Measurements from ENCODE around the gene ERCC1. TPM values are rescaled to one million over a fixed set of nuclear protein-coding genes. Genes with fewer than 3 reads are reported as not detected.

ERCC1 gene
- total RNA-seq, 1 experiment from 2014 or later = 121 TPM

DNA sequence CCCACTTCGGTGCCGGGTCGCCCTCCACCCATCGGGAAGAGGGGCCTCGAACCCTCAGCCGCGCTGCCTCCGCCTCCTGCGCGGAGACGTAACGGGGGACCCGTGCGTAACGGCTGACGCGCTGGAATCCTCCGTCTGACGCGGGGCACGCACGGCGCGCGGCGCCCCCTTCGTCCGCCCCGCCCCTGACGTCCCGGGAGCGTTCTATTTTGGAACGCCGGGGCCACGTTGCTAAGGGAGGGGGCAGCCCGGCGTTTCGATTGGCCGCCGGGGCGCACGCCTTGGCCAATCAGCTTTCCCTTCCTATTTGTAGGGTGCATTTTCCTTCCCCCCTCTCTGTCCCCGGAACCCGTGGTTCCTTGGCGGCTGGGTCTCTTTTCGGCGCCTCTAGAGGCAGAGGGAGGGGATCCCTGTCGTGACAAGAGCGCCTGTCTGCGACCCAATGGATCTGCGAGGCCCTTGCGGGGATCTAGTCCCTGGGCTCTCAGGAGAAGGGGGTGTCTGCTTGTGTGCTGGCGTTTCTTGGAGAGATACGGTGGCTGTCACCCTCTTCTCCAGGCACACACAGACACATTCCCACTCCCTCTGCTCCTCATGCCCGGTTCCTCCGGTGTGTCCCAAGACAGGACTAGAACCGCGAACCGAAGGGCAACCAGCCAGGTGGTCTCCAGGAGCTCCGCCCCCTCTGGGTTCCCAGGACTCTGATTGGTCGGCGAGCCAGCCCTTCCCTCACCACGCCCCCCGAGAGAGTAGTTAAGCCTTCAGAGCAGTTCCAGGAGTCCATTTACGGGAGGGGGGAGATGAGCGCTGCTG lies 45.6 kb upstream of the ERCC1 start:
- no peaks in the 10 kb centered on the region for H4K20me1 ChIP-seq (ENCODE audit: insufficient read depth, low read depth, low read length)
- H3K9ac ChIP-seq (ENCODE audit: low read length) = peak overlapping the region; percentile 87
- no peaks in the 10 kb centered on the region for H3K9me3 ChIP-seq (ENCODE audit: low read length)
- H3K27ac ChIP-seq (ENCODE audit: low read length) = peak overlapping the region; percentile 83
- H3K36me3 ChIP-seq (ENCODE audit: insufficient read depth, low read length) = no peaks in the 10 kb centered on the region
- peaks cover 25% of the 10 kb centered on the region for H3K4me1 ChIP-seq (ENCODE audit: low read length)
- peak overlapping the region; percentile 88 for H3K4me3 ChIP-seq (ENCODE audit: low read length)
- peak; percentile 99 for DNase-seq
- H3K9me2 ChIP-seq (replicated peaks; ENCODE audit: insufficient read depth, low read length) = no peaks in the 10 kb centered on the region
- H3K79me2 ChIP-seq (ENCODE audit: low read length) = 0 out of 2 replicates have a peak, but pooled peaks cover 7% of the 10 kb centered on the region
- no peak overlapping the region; the same call in 1 of the 2 replicates for H2AFZ ChIP-seq (ENCODE audit: low read length)
- H3K4me2 ChIP-seq (ENCODE audit: low read depth, low read length, poor library complexity, severe bottlenecking) = peak overlapping the region; percentile 88
- H3K27me3 ChIP-seq (ENCODE audit: low read length) = no peaks in the 10 kb centered on the region

DNA sequence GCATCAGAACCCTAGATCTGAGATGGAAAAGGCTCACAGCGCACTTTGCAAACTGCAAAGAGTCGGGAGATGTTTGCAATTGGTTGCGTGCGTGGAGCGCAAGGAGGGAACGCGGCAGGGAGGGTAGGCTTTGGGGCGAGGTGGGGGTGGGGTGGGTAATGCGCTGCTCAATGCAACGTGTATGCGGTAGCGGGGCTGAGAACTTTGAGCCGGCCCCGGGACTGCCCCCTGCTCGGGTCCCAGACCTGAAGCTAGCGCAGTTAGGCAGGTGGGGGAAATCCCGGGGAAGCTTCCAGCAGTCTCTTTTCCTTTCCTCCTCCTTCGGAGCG lies 45.0 kb upstream of the ERCC1 start:
- Histone ChIP-seq H3K9me3 (ENCODE audit: low read length) (no peaks in the 10 kb centered on the region), H3K27ac (ENCODE audit: low read length) (peak overlapping the region; percentile 77), H3K9ac (ENCODE audit: low read length) (peak overlapping the region; percentile 82), H3K4me2 (ENCODE audit: low read depth, low read length, poor library complexity, severe bottlenecking) (peak overlapping the region; percentile 88), H3K27me3 (ENCODE audit: low read length) (no peaks in the 10 kb centered on the region), H3K4me1 (ENCODE audit: low read length) (peaks cover 25% of the 10 kb centered on the region), H4K20me1 (ENCODE audit: insufficient read depth, low read depth, low read length) (no peaks in the 10 kb centered on the region), H2AFZ (ENCODE audit: low read length) (no peak overlapping the region), H3K36me3 (ENCODE audit: insufficient read depth, low read length) (no peaks in the 10 kb centered on the region), H3K4me3 (ENCODE audit: low read length) (peak overlapping the region; percentile 88), H3K9me2 (replicated peaks; ENCODE audit: insufficient read depth, low read length) (no peaks in the 10 kb centered on the region), H3K79me2 (ENCODE audit: low read length) (0 out of 2 replicates have a peak, but pooled peaks cover 7% of the 10 kb centered on the region)
- DNase-seq = peak; percentile 90

- no peaks in the 10 kb centered on the region for H3K27me3 ChIP-seq (ENCODE audit: low read length)
- H3K4me3 ChIP-seq (ENCODE audit: low read length) = peak overlapping the region; percentile 88
- H2AFZ ChIP-seq (ENCODE audit: low read length) = no peak overlapping the region
- no peaks in the 10 kb centered on the region for H3K9me2 ChIP-seq (replicated peaks; ENCODE audit: insufficient read depth, low read length)
- peak overlapping the region; percentile 77 for H3K27ac ChIP-seq (ENCODE audit: low read length)
- no peaks in the 10 kb centered on the region for H4K20me1 ChIP-seq (ENCODE audit: insufficient read depth, low read depth, low read length)
- H3K36me3 ChIP-seq (ENCODE audit: insufficient read depth, low read length) = no peaks in the 10 kb centered on the region
- H3K4me1 ChIP-seq (ENCODE audit: low read length) = peaks cover 25% of the 10 kb centered on the region
- H3K79me2 ChIP-seq (ENCODE audit: low read length) = 0 out of 2 replicates have a peak, but pooled peaks cover 7% of the 10 kb centered on the region
- peak; percentile 80 for DNase-seq
- H3K9ac ChIP-seq (ENCODE audit: low read length) = peak overlapping the region; percentile 82
- peak overlapping the region; percentile 88 for H3K4me2 ChIP-seq (ENCODE audit: low read depth, low read length, poor library complexity, severe bottlenecking)
- H3K9me3 ChIP-seq (ENCODE audit: low read length) = no peaks in the 10 kb centered on the region
Observed at GRCh38 chr19:45468159-45468651, 44.5 kb upstream of the ERCC1 start.

- H3K9me3 ChIP-seq (ENCODE audit: low read length) = no peaks in the 10 kb centered on the region
- peak within 1 kb of the TSS; percentile 82 for H3K9ac ChIP-seq (ENCODE audit: low read length)
- peak within 1 kb of the TSS; percentile 88 for H3K4me2 ChIP-seq (ENCODE audit: low read depth, low read length, poor library complexity, severe bottlenecking)
- H3K4me3 ChIP-seq (ENCODE audit: low read length) = peak within 1 kb of the TSS; percentile 88
- H3K9me2 ChIP-seq (replicated peaks; ENCODE audit: insufficient read depth, low read length) = no peaks in the 10 kb centered on the region
- no peaks in the 10 kb centered on the region for H3K27me3 ChIP-seq (ENCODE audit: low read length)
- 0 out of 2 replicates have a peak, but pooled peaks cover 7% of the 10 kb centered on the region for H3K79me2 ChIP-seq (ENCODE audit: low read length)
- H4K20me1 ChIP-seq (ENCODE audit: insufficient read depth, low read depth, low read length) = no peaks in the 10 kb centered on the region
- no peaks in the 10 kb centered on the region for H3K36me3 ChIP-seq (ENCODE audit: insufficient read depth, low read length)
- H3K4me1 ChIP-seq (ENCODE audit: low read length) = peaks cover 25% of the 10 kb centered on the region
- H2AFZ ChIP-seq (ENCODE audit: low read length) = peak within 1 kb of the TSS; percentile 73
- peak; percentile 99 for DNase-seq
- peak within 1 kb of the TSS; percentile 77 for H3K27ac ChIP-seq (ENCODE audit: low read length)
Observed at GRCh38 chr19:45467456-45468158, 43.9 kb upstream of the ERCC1 start, which contains the start of gene FOSB. Gene FOSB (plus strand): TSS chr19:45467996. CDS start chr19:45468587, 591 bp downstream.

DNA sequence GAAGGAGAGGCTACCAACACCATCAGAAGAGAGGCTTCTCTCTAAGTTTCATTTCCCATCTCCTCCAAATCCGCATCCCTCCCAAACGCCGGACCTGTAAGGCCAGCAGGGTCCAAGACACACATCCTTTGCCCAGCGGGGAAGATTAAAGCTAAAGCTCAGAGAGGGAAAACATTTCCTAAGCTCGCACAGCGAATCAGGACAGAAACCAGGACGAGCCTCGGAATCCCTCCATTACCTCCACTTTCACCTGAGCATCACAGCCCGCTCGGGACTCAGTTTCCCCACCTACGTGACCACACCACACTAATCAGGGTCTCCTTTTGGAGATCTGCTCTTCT lies 43.4 kb upstream of the ERCC1 start:
- H2AFZ ChIP-seq (ENCODE audit: low read length) = peak overlapping the region; percentile 73
- H3K9ac ChIP-seq (ENCODE audit: low read length) = peak overlapping the region; percentile 62
- no peak overlapping the region for H3K27ac ChIP-seq (ENCODE audit: low read length)
- peak; percentile 59 for DNase-seq
- H3K27me3 ChIP-seq (ENCODE audit: low read length) = no peaks in the 10 kb centered on the region
- H3K4me1 ChIP-seq (ENCODE audit: low read length) = peaks cover 25% of the 10 kb centered on the region
- H3K9me2 ChIP-seq (replicated peaks; ENCODE audit: insufficient read depth, low read length) = no peaks in the 10 kb centered on the region
- H3K79me2 ChIP-seq (ENCODE audit: low read length) = 0 out of 2 replicates have a peak, but pooled peaks cover 7% of the 10 kb centered on the region
- no peaks in the 10 kb centered on the region for H4K20me1 ChIP-seq (ENCODE audit: insufficient read depth, low read depth, low read length)
- no peaks in the 10 kb centered on the region for H3K36me3 ChIP-seq (ENCODE audit: insufficient read depth, low read length)
- H3K4me3 ChIP-seq (ENCODE audit: low read length) = peak overlapping the region; percentile 88
- H3K4me2 ChIP-seq (ENCODE audit: low read depth, low read length, poor library complexity, severe bottlenecking) = peak overlapping the region; percentile 88
- H3K9me3 ChIP-seq (ENCODE audit: low read length) = no peaks in the 10 kb centered on the region

- no peak for DNase-seq
- Histone ChIP-seq H3K27ac (ENCODE audit: low read length) (no peak overlapping the region), H3K79me2 (ENCODE audit: low read length) (0 out of 2 replicates have a peak, but pooled peaks cover 7% of the 10 kb centered on the region), H3K9ac (ENCODE audit: low read length) (no peak overlapping the region), H2AFZ (ENCODE audit: low read length) (no peak overlapping the region), H3K4me3 (ENCODE audit: low read length) (no peak overlapping the region), H4K20me1 (ENCODE audit: insufficient read depth, low read depth, low read length) (no peaks in the 10 kb centered on the region), H3K4me2 (ENCODE audit: low read depth, low read length, poor library complexity, severe bottlenecking) (no peak overlapping the region), H3K36me3 (ENCODE audit: insufficient read depth, low read length) (no peaks in the 10 kb centered on the region), H3K9me3 (ENCODE audit: low read length) (no peaks in the 10 kb centered on the region), H3K27me3 (ENCODE audit: low read length) (no peaks in the 10 kb centered on the region), H3K9me2 (replicated peaks; ENCODE audit: insufficient read depth, low read length) (no peaks in the 10 kb centered on the region), H3K4me1 (ENCODE audit: low read length) (peaks cover 25% of the 10 kb centered on the region)
Observed at GRCh38 chr19:45464852-45465441, 41.2 kb upstream of the ERCC1 start.

GRCh38 chr19:45464274-45464673 lies 40.6 kb upstream of the ERCC1 start:
- no peaks in the 10 kb centered on the region for H4K20me1 ChIP-seq (ENCODE audit: insufficient read depth, low read depth, low read length)

GRCh38 chr19:45463241-45463640 lies 39.5 kb upstream of the ERCC1 start:
- no peak overlapping the region for H3K9ac ChIP-seq (ENCODE audit: low read length)
- no peak overlapping the region for H3K27ac ChIP-seq (ENCODE audit: low read length)
- no peak overlapping the region for H2AFZ ChIP-seq (ENCODE audit: low read length)
- no peaks in the 10 kb centered on the region for H3K36me3 ChIP-seq (ENCODE audit: insufficient read depth, low read length)
- no peak overlapping the region for H3K4me3 ChIP-seq (ENCODE audit: low read length)
- no peaks in the 10 kb centered on the region for H4K20me1 ChIP-seq (ENCODE audit: insufficient read depth, low read depth, low read length)
- DNase-seq = no peak
- H3K27me3 ChIP-seq (ENCODE audit: low read length) = no peaks in the 10 kb centered on the region
- H3K79me2 ChIP-seq (ENCODE audit: low read length) = 0 out of 2 replicates have a peak, but pooled peaks cover 3% of the 10 kb centered on the region
- H3K4me1 ChIP-seq (ENCODE audit: low read length) = peaks cover 19% of the 10 kb centered on the region
- no peak overlapping the region for H3K4me2 ChIP-seq (ENCODE audit: low read depth, low read length, poor library complexity, severe bottlenecking)
- no peaks in the 10 kb centered on the region for H3K9me3 ChIP-seq (ENCODE audit: low read length)
- H3K9me2 ChIP-seq (replicated peaks; ENCODE audit: insufficient read depth, low read length) = no peaks in the 10 kb centered on the region

More at GRCh38 chr19:45464274-45464673, 40.6 kb upstream of the ERCC1 start:
- H3K4me1 ChIP-seq (ENCODE audit: low read length) = peaks cover 19% of the 10 kb centered on the region
- H3K9me2 ChIP-seq (replicated peaks; ENCODE audit: insufficient read depth, low read length) = no peaks in the 10 kb centered on the region
- H3K4me2 ChIP-seq (ENCODE audit: low read depth, low read length, poor library complexity, severe bottlenecking) = no peak overlapping the region
- H3K27ac ChIP-seq (ENCODE audit: low read length) = no peak overlapping the region
- no peak for DNase-seq
- H2AFZ ChIP-seq (ENCODE audit: low read length) = no peak overlapping the region
- H3K27me3 ChIP-seq (ENCODE audit: low read length) = no peaks in the 10 kb centered on the region
- 0 out of 2 replicates have a peak, but pooled peaks cover 7% of the 10 kb centered on the region for H3K79me2 ChIP-seq (ENCODE audit: low read length)
- no peaks in the 10 kb centered on the region for H3K36me3 ChIP-seq (ENCODE audit: insufficient read depth, low read length)
- no peak overlapping the region for H3K4me3 ChIP-seq (ENCODE audit: low read length)
- H3K9ac ChIP-seq (ENCODE audit: low read length) = no peak overlapping the region
- no peaks in the 10 kb centered on the region for H3K9me3 ChIP-seq (ENCODE audit: low read length)

Measured in Karpas-422 (cell line).